Osteoblast (primary cell): ENCODE results near the gene SMAD7. TPM values are rescaled to one million over a fixed set of nuclear protein-coding genes. Genes with fewer than 3 reads are reported as not detected.

ENCODE experiments used
- DNase-seq: peaks from one replicate; pipeline ENCODE4 v3.0.0; 2011; ENCODE audit warnings: low spot score, mixed read lengths; ENCODE audit not compliant: insufficient read length; ENCODE audit errors: missing footprints
- H2AFZ ChIP-seq: 2 replicates; pipeline ENCODE4 v1.6.0; 2011; ENCODE audit warnings: mild to moderate bottlenecking, low read length
- H3K27ac ChIP-seq: 2 replicates; pipeline ENCODE4 v1.5.1; 2011; ENCODE audit warnings: mild to moderate bottlenecking, low read depth, low read length, moderate library complexity
- H3K27me3 ChIP-seq: 2 replicates; pipeline ENCODE4 v1.6.0; 2012; ENCODE audit warnings: mild to moderate bottlenecking, control low read depth, inconsistent platforms, low read length, moderate library complexity; ENCODE audit not compliant: insufficient read depth
- H3K36me3 ChIP-seq: 2 replicates; pipeline ENCODE4 v1.5.1; 2011; ENCODE audit warnings: mild to moderate bottlenecking, low read length, control low read depth, moderate library complexity; ENCODE audit not compliant: insufficient read depth
- H3K4me1 ChIP-seq: 2 replicates; pipeline ENCODE4 v1.5.1; 2011; ENCODE audit warnings: mild to moderate bottlenecking, low read length, control low read depth, moderate library complexity; ENCODE audit not compliant: insufficient read depth
- H3K4me2 ChIP-seq: 2 replicates; pipeline ENCODE4 v1.6.0; 2011; ENCODE audit warnings: mild to moderate bottlenecking, low read length; ENCODE audit not compliant: insufficient read depth
- H3K4me3 ChIP-seq: fragments of 200-600 bp; sonication (generic); 3 replicates; pipeline ENCODE4 v1.5.1; 2012; ENCODE audit warnings: mild to moderate bottlenecking, low read length, inconsistent platforms; ENCODE audit not compliant: insufficient read depth
- H3K79me2 ChIP-seq: 2 replicates; pipeline ENCODE4 v1.6.0; 2012; ENCODE audit warnings: mild to moderate bottlenecking, low read length, control low read depth, inconsistent platforms; ENCODE audit not compliant: insufficient read depth
- H3K9me3 ChIP-seq: 2 replicates; pipeline ENCODE4 v1.5.1; 2011; ENCODE audit warnings: low read depth, low read length, control low read depth
- H4K20me1 ChIP-seq: 2 replicates; pipeline ENCODE4 v1.6.0; 2012; ENCODE audit warnings: mild to moderate bottlenecking, low read length, control low read depth; ENCODE audit not compliant: insufficient read depth
- CTCF ChIP-seq: IDR thresholded peaks from 2 replicates; pipeline ENCODE4 v1.5.1; 2011; ENCODE audit warnings: mild to moderate bottlenecking, low read depth, low read length, moderate library complexity; ENCODE audit errors: extremely low read depth
- total RNA-seq: library from RNA; depleted of rRNA; stranded (reverse); fragments of >200 nt; gene quantifications from 2 replicates; pipeline ENCODE4 v1.2.3, GENCODE V29; 2012

SMAD7 gene
- total RNA-seq, 1 donor, result 76.0 TPM

- H3K4me2 ChIP-seq, result no peak overlapping the region
- no peaks in the 10 kb centered on the region for H3K27me3 ChIP-seq
- H3K9me3 ChIP-seq, result no peaks in the 10 kb centered on the region
- TF ChIP-seq CTCF, result no peak
- peak; percentile 75 for DNase-seq
- H3K79me2 ChIP-seq, result no peaks in the 10 kb centered on the region
- H3K4me1 ChIP-seq, result no peaks in the 10 kb centered on the region
- no peaks in the 10 kb centered on the region for H3K36me3 ChIP-seq
- no peak overlapping the region for H3K27ac ChIP-seq
- no peak overlapping the region for H2AFZ ChIP-seq
- H3K4me3 ChIP-seq, result no peak overlapping the region
- no peaks in the 10 kb centered on the region for H4K20me1 ChIP-seq
Measured at GRCh38 chr18:48893061-48893607, 57.6 kb downstream of the SMAD7 start.

GRCh38 chr18:48892146-48892855, 58.5 kb downstream of the SMAD7 start:
- no peak for TF ChIP-seq CTCF
- no peaks in the 10 kb centered on the region for H3K36me3 ChIP-seq
- peak; percentile 46 for DNase-seq
- H3K27ac ChIP-seq, result no peak overlapping the region
- no peak overlapping the region for H3K4me3 ChIP-seq
- H3K79me2 ChIP-seq, result no peaks in the 10 kb centered on the region
- H2AFZ ChIP-seq, result no peak overlapping the region
- no peak overlapping the region for H3K4me2 ChIP-seq
- no peaks in the 10 kb centered on the region for H3K9me3 ChIP-seq
- no peaks in the 10 kb centered on the region for H3K4me1 ChIP-seq
- no peaks in the 10 kb centered on the region for H4K20me1 ChIP-seq
- H3K27me3 ChIP-seq, result no peaks in the 10 kb centered on the region

GRCh38 chr18:48891721-48892120, 59.0 kb downstream of the SMAD7 start:
- Histone ChIP-seq H4K20me1 (no peaks in the 10 kb centered on the region), H3K4me1 (no peaks in the 10 kb centered on the region), H3K36me3 (no peaks in the 10 kb centered on the region), H3K4me2 (no peak overlapping the region), H3K27ac (no peak overlapping the region), H3K79me2 (no peaks in the 10 kb centered on the region), H2AFZ (no peak overlapping the region), H3K9me3 (no peaks in the 10 kb centered on the region), H3K27me3 (no peaks in the 10 kb centered on the region), H3K4me3 (no peak overlapping the region)
- TF ChIP-seq CTCF, result no peak
- peak; percentile 48 for DNase-seq

- Histone ChIP-seq H2AFZ (no peak overlapping the region), H3K4me2 (no peak overlapping the region)
Measured at GRCh38 chr18:48889981-48890762, 60.6 kb downstream of the SMAD7 start.

More at GRCh38 chr18:48889981-48890762, 60.6 kb downstream of the SMAD7 start:
- H3K4me3 ChIP-seq, result no peak overlapping the region
- peak; percentile 6 for DNase-seq
- no peak for TF ChIP-seq CTCF
- H3K79me2 ChIP-seq, result no peaks in the 10 kb centered on the region
- no peak overlapping the region for H3K27ac ChIP-seq
- no peaks in the 10 kb centered on the region for H3K9me3 ChIP-seq
- no peaks in the 10 kb centered on the region for H3K4me1 ChIP-seq
- H3K27me3 ChIP-seq, result no peaks in the 10 kb centered on the region
- H3K36me3 ChIP-seq, result no peaks in the 10 kb centered on the region
- H4K20me1 ChIP-seq, result no peaks in the 10 kb centered on the region
